GM19397 (cell line): ENCODE measurements around the gene PGBD1.

Experiments used
- ATAC-seq: cut with Tn5 transposase; IDR thresholded peaks from one replicate; pipeline ENCODE4 v1.9.1; 2021; ENCODE audit warnings: mild to moderate bottlenecking, moderate library complexity; ENCODE audit not compliant: unreplicated experiment

PGBD1 gene

GRCh38 chr6:28333599-28334018, 52.2 kb downstream of the PGBD1 start:
- no peak for ATAC-seq

- ATAC-seq, result no peak
These were observed 53.1 kb downstream of the PGBD1 start for GRCh38 chr6:28334286-28335039.

- no peak for ATAC-seq
These were observed 53.7 kb downstream of the PGBD1 start for GRCh38 chr6:28335040-28335563.

- ATAC-seq, result peak; percentile 83
These were observed 54.4 kb downstream of the PGBD1 start, which contains the start of gene ZSCAN31 for GRCh38 chr6:28335564-28336283. TSS of gene ZSCAN31 (minus strand) at chr6:28336148. CDS start at chr6:28329683, 6,465 bp downstream.

GRCh38 chr6:28336284-28337120, 55.1 kb downstream of the PGBD1 start:
- ATAC-seq, result no peak

GRCh38 chr6:28337121-28337520, 55.7 kb downstream of the PGBD1 start:
- ATAC-seq, result no peak

GRCh38 chr6:28340310-28341095, 59.1 kb downstream of the PGBD1 start:
- ATAC-seq, result no peak

GRCh38 chr6:28343898-28344677, 62.7 kb downstream of the PGBD1 start:
- ATAC-seq, result no peak

GRCh38 chr6:28345201-28345600, 63.8 kb downstream of the PGBD1 start:
- ATAC-seq, result no peak

- no peak for ATAC-seq
These were observed 65.7 kb downstream of the PGBD1 start for GRCh38 chr6:28347119-28347518.

GRCh38 chr6:28349344-28349891, 68.0 kb downstream of the PGBD1 start:
- no peak for ATAC-seq

- ATAC-seq, result peak; percentile 91
These were observed 68.7 kb downstream of the PGBD1 start, which contains the start of gene ZKSCAN3 for GRCh38 chr6:28349892-28350737. TSS of gene ZKSCAN3 (plus strand) at chr6:28349947. CDS start at chr6:28359587, 9,640 bp downstream.

GRCh38 chr6:28351087-28351486, 69.7 kb downstream of the PGBD1 start:
- no peak for ATAC-seq

GRCh38 chr6:28351493-28351925, 70.1 kb downstream of the PGBD1 start:
- ATAC-seq, result no peak
